ENCODE measurements around the gene ULK1. TPM values are rescaled to one million over a fixed set of nuclear protein-coding genes. Genes with fewer than 3 reads are reported as not detected.
A peak's percentile ranks its signal among the peaks of the same experiment; 100 is the strongest.

Gene ULK1
- total RNA-seq, 4 donors from 2014 or later = 9.1 to 55.0 (median 19.5) TPM

DNA sequence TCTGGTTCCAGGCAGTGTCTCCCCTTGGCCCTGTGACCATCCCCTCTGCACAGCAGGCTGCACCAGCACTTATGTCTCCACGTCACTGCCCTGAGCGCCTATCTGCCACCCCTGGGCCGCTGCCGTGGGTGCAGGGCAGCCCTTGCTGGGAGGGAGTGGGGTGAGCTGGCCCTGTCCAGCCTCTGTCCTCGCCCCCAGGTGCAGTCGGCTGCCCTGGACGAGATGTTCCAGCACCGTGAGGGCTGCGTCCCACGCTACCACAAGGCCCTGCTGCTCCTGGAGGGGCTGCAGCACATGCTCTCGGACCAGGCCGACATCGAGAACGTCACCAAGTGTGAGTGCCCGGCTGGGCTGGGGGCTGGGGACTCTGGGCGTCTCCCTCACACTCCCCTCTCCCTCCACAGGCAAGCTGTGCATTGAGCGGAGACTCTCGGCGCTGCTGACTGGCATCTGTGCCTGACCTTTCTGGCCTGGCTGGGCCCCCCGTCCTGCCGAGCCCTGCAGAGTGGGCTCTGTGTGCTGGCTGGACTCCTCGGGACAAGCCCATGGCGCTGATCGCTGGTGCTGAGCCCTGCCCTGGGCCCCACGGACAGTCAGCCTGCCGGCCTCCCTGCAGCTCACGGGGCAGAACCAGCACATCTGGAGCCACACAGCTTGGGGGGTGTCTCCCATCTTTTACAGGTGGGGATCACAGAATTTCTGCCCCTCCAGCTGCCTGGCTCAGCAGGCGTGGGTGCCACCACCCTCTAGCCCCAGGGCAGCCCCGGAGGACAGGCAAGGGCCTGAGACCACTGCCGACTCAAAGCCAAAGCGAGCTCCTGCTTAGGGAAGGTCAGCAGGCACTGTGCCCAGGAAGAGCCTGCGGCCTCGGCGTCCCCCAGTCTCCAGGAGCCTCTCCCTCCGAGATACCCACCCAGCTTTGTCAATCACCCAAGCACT is 26.7 kb downstream of the ULK1 start:
- Histone ChIP-seq H3K4me1 (peaks cover 0 to 21% (median 4%) of the 10 kb centered on the region in 3 donors), H3K27me3 (no peaks in the 10 kb centered on the region), H3K36me3 (peaks cover 23 to 67% (median 29%) of the 10 kb centered on the region in 3 donors), H3K4me3 (no peak overlapping the region), H3K9me3 (no peaks in the 10 kb centered on the region), H3K27ac (no peak overlapping the region)
- no peak for TF ChIP-seq POLR2A (IDR thresholded peaks at IDR 0.05)
- TF ChIP-seq, protein P1, sequence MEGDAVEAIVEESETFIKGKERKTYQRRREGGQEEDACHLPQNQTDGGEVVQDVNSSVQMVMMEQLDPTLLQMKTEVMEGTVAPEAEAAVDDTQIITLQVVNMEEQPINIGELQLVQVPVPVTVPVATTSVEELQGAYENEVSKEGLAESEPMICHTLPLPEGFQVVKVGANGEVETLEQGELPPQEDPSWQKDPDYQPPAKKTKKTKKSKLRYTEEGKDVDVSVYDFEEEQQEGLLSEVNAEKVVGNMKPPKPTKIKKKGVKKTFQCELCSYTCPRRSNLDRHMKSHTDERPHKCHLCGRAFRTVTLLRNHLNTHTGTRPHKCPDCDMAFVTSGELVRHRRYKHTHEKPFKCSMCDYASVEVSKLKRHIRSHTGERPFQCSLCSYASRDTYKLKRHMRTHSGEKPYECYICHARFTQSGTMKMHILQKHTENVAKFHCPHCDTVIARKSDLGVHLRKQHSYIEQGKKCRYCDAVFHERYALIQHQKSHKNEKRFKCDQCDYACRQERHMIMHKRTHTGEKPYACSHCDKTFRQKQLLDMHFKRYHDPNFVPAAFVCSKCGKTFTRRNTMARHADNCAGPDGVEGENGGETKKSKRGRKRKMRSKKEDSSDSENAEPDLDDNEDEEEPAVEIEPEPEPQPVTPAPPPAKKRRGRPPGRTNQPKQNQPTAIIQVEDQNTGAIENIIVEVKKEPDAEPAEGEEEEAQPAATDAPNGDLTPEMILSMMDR (IDR thresholded peaks at IDR 0.05) = no peak
- intact Hi-C loops (cut with DNase I) = no loop called here
- no peak for DNase-seq
- WGBS, 2 donors = 85 to 87% methylated on average over 3 to 17 of the region's 35 CpGs

GRCh38 chr12:131921866-131922769 is 27.7 kb downstream of the ULK1 start:
- Histone ChIP-seq H3K27me3 (no peaks in the 10 kb centered on the region), H3K9me3 (no peaks in the 10 kb centered on the region), H3K27ac (peak overlapping the region in 1 of 4 donors; percentile 16), H3K4me1 (peaks cover 0 to 21% (median 4%) of the 10 kb centered on the region in 3 donors), H3K4me3 (no peak overlapping the region), H3K36me3 (peaks cover 18 to 59% (median 25%) of the 10 kb centered on the region in 3 donors)
- WGBS, 2 donors = 76 to 77% methylated on average over 14 to 21 of the region's 29 CpGs
- intact Hi-C loops (cut with DNase I) = no loop called here
- no peak for DNase-seq
- TF ChIP-seq, protein P1 (IDR thresholded peaks at IDR 0.05) = no peak
- TF ChIP-seq POLR2A (IDR thresholded peaks at IDR 0.05) = no peak

GRCh38 chr12:131922772-131923171 is 28.4 kb downstream of the ULK1 start:
- H3K27ac ChIP-seq = peak overlapping the region in 1 of 4 donors; percentile 16

DNA sequence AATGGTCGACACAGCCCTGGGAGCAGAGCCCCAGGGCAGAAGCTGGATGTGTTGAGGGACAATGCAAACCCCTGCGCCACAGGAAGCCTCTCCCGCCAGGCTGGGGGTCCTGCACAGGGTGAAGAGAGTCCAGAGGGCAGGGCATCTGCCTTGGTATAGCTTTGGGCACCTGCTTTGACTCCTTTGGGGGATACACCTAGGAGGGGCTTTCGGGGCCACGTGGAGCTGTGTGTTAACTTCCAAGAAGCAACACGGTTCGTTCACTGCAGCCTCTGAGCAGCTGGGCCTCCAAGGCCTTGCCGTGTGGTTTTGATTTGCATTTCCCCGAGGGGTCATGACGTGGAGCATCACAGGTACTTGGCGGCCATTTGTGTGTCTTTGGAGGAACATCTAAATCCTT is 28.8 kb downstream of the ULK1 start:
- WGBS, 2 donors = 67 to 79% methylated on average over 6 of the region's 11 CpGs
- Histone ChIP-seq H3K4me3 (no peak overlapping the region), H3K4me1 (peaks cover 0 to 26% (median 4%) of the 10 kb centered on the region in 3 donors), H3K9me3 (no peaks in the 10 kb centered on the region), H3K36me3 (peaks cover 17 to 48% (median 18%) of the 10 kb centered on the region in 3 donors), H3K27me3 (no peaks in the 10 kb centered on the region), H3K27ac (no peak overlapping the region)
- intact Hi-C loops (cut with DNase I) = no loop called here
- DNase-seq = no peak
- TF ChIP-seq, protein P1 (IDR thresholded peaks at IDR 0.05) = no peak
- no peak for TF ChIP-seq POLR2A (IDR thresholded peaks at IDR 0.05)

More at GRCh38 chr12:131922772-131923171, 28.4 kb downstream of the ULK1 start:
- Histone ChIP-seq H3K36me3 (peaks cover 18 to 53% (median 20%) of the 10 kb centered on the region in 3 donors), H3K27me3 (no peaks in the 10 kb centered on the region), H3K4me3 (no peak overlapping the region), H3K4me1 (peaks cover 0 to 21% (median 4%) of the 10 kb centered on the region in 3 donors), H3K9me3 (no peaks in the 10 kb centered on the region)
- no peak for DNase-seq
- intact Hi-C loops (cut with DNase I) = no loop called here
- WGBS, 2 donors = 85 to 89% methylated on average over 13 of the region's 13 CpGs
- no peak for TF ChIP-seq POLR2A (IDR thresholded peaks at IDR 0.05)
- TF ChIP-seq, protein P1 (IDR thresholded peaks at IDR 0.05) = no peak

Measured in esophagus squamous epithelium (tissue), 5 donors.